Neural cell (in vitro differentiated cells): Measurements from ENCODE around the gene AGPAT2. TPM values are rescaled to one million over a fixed set of nuclear protein-coding genes. Genes with fewer than 3 reads are reported as not detected.

Source experiments
- H2AFZ ChIP-seq: fragments of 200-600, 300-800 bp; sonication (generic), shearing (Covaris generic); 2 replicates; pipeline ENCODE4 v1.6.0; 2014; ENCODE audit warnings: low read depth, mild to moderate bottlenecking, antibody characterized with exemption, low read length, moderate library complexity
- H3F3A ChIP-seq: fragments of 200-600 bp; shearing (Covaris generic); 2 replicates; pipeline ENCODE4 v1.6.1; 2016; ENCODE audit warnings: mild to moderate bottlenecking, moderate library complexity, mixed read lengths, antibody characterized with exemption, low read length; ENCODE audit not compliant: insufficient read depth, poor library complexity, severe bottlenecking
- H3K27ac ChIP-seq: fragments of 200-600, 300-800 bp; sonication (generic), shearing (Covaris generic); 2 replicates; pipeline ENCODE4 v1.5.1; 2014; ENCODE audit warnings: mild to moderate bottlenecking, low read length, moderate library complexity
- H3K27me3 ChIP-seq: fragments of 300-800, 200-600 bp; sonication (generic), shearing (Covaris generic); 2 replicates; pipeline ENCODE4 v1.6.0; 2014; ENCODE audit warnings: mild to moderate bottlenecking, low read depth, low read length, moderate library complexity; ENCODE audit not compliant: insufficient read depth
- H3K36me3 ChIP-seq: fragments of 300-800, 200-600 bp; sonication (generic), shearing (Covaris generic); 2 replicates; pipeline ENCODE4 v1.5.1; 2014; ENCODE audit warnings: mild to moderate bottlenecking, antibody characterized with exemption, low read length, moderate library complexity; ENCODE audit not compliant: insufficient read depth
- H3K4me2 ChIP-seq: fragments of 300-800, 200-600 bp; sonication (generic), shearing (Covaris generic); 2 replicates; pipeline ENCODE4 v1.6.0; 2014; ENCODE audit warnings: mild to moderate bottlenecking, low read length
- H3K4me3 ChIP-seq: fragments of 300-800, 200-600 bp; sonication (generic), shearing (Covaris generic); 2 replicates; pipeline ENCODE4 v1.5.1; 2014; ENCODE audit warnings: mild to moderate bottlenecking, low read length, moderate library complexity
- H3K79me2 ChIP-seq: fragments of 200-600 bp; shearing (Covaris generic); replicated peaks from 2 replicates; pipeline ENCODE4 v1.6.0; 2014; ENCODE audit warnings: mild to moderate bottlenecking, low read length, moderate library complexity; ENCODE audit not compliant: insufficient read depth
- H3K9ac ChIP-seq: fragments of 300-800, 200-600 bp; sonication (generic), shearing (Covaris generic); 2 replicates; pipeline ENCODE4 v1.6.1; 2016; ENCODE audit warnings: mild to moderate bottlenecking, low read length, mixed read lengths
- H3K9me2 ChIP-seq: fragments of 200-600 bp; shearing (Covaris generic); 2 replicates; pipeline ENCODE4 v1.6.1; 2016; ENCODE audit warnings: mild to moderate bottlenecking, low read length, mixed read lengths; ENCODE audit not compliant: insufficient read depth
- H3K9me3 ChIP-seq: fragments of 200-600, 300-800 bp; sonication (generic), shearing (Covaris generic); 2 replicates; pipeline ENCODE4 v1.6.1; 2016; ENCODE audit warnings: mild to moderate bottlenecking, mixed run types, low read length, moderate library complexity, mixed read lengths
- H4K20me1 ChIP-seq: fragments of 200-600 bp; shearing (Covaris generic); 2 replicates; pipeline ENCODE4 v1.6.1; 2016; ENCODE audit warnings: mild to moderate bottlenecking, mixed run types; ENCODE audit not compliant: insufficient read depth
- EP300 ChIP-seq: fragments of 450-650 bp; conservative IDR thresholded peaks from 2 replicates; pipeline ENCODE4 v1.6.1; 2014; ENCODE audit warnings: antibody characterized with exemption, mild to moderate bottlenecking, moderate library complexity; ENCODE audit not compliant: poor library complexity, severe bottlenecking
- EZH2 ChIP-seq: fragments of 200-600, 300-800 bp; shearing (Covaris generic), sonication (generic); IDR thresholded peaks from 2 replicates; pipeline ENCODE4 v1.6.1; 2014; ENCODE audit warnings: antibody characterized with exemption, low read length, borderline replicate concordance, mild to moderate bottlenecking; ENCODE audit not compliant: insufficient read depth, poor library complexity, severe bottlenecking
- MXI1 ChIP-seq: fragments of 450-650 bp; conservative IDR thresholded peaks from 2 replicates; pipeline ENCODE4 v1.6.1; 2014; ENCODE audit warnings: antibody characterized with exemption, mild to moderate bottlenecking; ENCODE audit not compliant: poor library complexity, severe bottlenecking
- POLR2AphosphoS5 ChIP-seq: IDR thresholded peaks from 2 replicates; pipeline ENCODE4 v1.6.1; 2012
- RAD21 ChIP-seq: fragments of 450-650 bp; conservative IDR thresholded peaks from 2 replicates; pipeline ENCODE4 v1.6.1; 2014; ENCODE audit warnings: antibody characterized with exemption, mild to moderate bottlenecking, moderate library complexity
- SMC3 ChIP-seq: fragments of 450-650 bp; conservative IDR thresholded peaks from 2 replicates; pipeline ENCODE4 v1.6.1; 2014; ENCODE audit warnings: antibody characterized with exemption, mild to moderate bottlenecking, moderate library complexity; ENCODE audit not compliant: poor library complexity
- TAF1 ChIP-seq: IDR thresholded peaks from 2 replicates; pipeline ENCODE4 v1.6.1; 2012; ENCODE audit warnings: low read depth
- polyA plus RNA-seq: library from polyadenylated mRNA; depleted of rRNA; stranded (reverse); fragments of >200 nt; gene quantifications from 2 replicates; pipeline ENCODE4 v1.2.3, GENCODE V29; 2014
- TF ChIP-seq, protein P1 (sequence below): fragments of 450-650 bp; IDR thresholded peaks from 2 replicates; pipeline ENCODE4 v1.5.1; 2014; ENCODE audit warnings: antibody characterized with exemption, mild to moderate bottlenecking, moderate library complexity; ENCODE audit not compliant: poor library complexity, severe bottlenecking
- TF ChIP-seq, protein P2 (sequence below): IDR thresholded peaks from 2 replicates; pipeline ENCODE4 v1.6.1; 2012; ENCODE audit warnings: borderline replicate concordance

Gene AGPAT2
- polyA plus RNA-seq, 1 donor from 2014 or later, result 1.3 TPM

DNA sequence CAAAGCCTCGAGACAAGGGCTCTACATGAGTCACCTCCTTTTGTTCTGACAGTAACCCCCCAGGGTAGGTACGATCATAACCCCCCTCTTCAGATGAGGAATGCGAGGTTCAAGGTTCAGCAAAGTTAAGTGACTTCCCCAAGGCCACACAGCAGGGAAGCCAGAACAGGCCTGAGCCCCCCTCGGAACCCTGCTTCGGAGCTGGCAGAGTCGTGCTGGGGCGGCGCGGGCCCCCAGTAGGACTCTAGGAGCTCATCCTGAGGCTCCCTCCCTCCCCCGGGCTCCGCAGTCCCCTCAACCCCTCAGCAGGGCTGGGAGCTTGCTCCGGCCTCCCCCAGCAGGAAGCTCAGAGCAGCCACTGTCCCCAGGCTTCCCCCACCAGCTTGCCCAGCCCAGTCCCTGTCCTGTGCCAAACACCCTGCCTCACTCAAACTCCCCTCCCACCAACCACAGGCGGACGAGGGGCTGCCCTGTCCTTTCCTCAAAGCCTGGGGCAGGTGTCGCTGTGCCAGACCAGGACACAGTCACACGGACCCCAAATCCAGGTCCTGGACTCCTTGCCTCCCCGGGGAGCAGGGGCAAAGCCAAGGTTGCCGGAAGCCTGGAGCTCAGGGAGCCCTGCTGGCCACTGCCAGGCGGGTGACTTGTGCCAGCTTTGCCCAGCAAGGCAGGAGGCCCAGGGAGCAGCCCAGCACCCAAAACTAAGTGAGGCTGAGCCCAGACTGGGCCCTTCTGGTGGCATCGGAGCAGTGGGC is 5.1 kb downstream of the AGPAT2 start:
- Histone ChIP-seq H2AFZ (no peak overlapping the region), H3K79me2 (no peaks in the 10 kb centered on the region), H3K36me3 (no peaks in the 10 kb centered on the region), H3K9ac (no peak overlapping the region), H3K4me2 (no peak overlapping the region), H3K4me3 (no peak overlapping the region), H3K27ac (no peak overlapping the region), H3K9me2 (no peaks in the 10 kb centered on the region), H4K20me1 (no peaks in the 10 kb centered on the region), H3K27me3 (peaks cover 22% of the 10 kb centered on the region), H3K9me3 (no peaks in the 10 kb centered on the region), H3F3A (no peaks in the 10 kb centered on the region)
- TF ChIP-seq EP300 (no peak), SMC3 (no peak), EZH2 (no peak), RAD21 (no peak), POLR2AphosphoS5 (no peak), TAF1 (no peak), MXI1 (no peak)
- TF ChIP-seq, protein P1, sequence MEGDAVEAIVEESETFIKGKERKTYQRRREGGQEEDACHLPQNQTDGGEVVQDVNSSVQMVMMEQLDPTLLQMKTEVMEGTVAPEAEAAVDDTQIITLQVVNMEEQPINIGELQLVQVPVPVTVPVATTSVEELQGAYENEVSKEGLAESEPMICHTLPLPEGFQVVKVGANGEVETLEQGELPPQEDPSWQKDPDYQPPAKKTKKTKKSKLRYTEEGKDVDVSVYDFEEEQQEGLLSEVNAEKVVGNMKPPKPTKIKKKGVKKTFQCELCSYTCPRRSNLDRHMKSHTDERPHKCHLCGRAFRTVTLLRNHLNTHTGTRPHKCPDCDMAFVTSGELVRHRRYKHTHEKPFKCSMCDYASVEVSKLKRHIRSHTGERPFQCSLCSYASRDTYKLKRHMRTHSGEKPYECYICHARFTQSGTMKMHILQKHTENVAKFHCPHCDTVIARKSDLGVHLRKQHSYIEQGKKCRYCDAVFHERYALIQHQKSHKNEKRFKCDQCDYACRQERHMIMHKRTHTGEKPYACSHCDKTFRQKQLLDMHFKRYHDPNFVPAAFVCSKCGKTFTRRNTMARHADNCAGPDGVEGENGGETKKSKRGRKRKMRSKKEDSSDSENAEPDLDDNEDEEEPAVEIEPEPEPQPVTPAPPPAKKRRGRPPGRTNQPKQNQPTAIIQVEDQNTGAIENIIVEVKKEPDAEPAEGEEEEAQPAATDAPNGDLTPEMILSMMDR, result no peak
- TF ChIP-seq, protein P2, sequence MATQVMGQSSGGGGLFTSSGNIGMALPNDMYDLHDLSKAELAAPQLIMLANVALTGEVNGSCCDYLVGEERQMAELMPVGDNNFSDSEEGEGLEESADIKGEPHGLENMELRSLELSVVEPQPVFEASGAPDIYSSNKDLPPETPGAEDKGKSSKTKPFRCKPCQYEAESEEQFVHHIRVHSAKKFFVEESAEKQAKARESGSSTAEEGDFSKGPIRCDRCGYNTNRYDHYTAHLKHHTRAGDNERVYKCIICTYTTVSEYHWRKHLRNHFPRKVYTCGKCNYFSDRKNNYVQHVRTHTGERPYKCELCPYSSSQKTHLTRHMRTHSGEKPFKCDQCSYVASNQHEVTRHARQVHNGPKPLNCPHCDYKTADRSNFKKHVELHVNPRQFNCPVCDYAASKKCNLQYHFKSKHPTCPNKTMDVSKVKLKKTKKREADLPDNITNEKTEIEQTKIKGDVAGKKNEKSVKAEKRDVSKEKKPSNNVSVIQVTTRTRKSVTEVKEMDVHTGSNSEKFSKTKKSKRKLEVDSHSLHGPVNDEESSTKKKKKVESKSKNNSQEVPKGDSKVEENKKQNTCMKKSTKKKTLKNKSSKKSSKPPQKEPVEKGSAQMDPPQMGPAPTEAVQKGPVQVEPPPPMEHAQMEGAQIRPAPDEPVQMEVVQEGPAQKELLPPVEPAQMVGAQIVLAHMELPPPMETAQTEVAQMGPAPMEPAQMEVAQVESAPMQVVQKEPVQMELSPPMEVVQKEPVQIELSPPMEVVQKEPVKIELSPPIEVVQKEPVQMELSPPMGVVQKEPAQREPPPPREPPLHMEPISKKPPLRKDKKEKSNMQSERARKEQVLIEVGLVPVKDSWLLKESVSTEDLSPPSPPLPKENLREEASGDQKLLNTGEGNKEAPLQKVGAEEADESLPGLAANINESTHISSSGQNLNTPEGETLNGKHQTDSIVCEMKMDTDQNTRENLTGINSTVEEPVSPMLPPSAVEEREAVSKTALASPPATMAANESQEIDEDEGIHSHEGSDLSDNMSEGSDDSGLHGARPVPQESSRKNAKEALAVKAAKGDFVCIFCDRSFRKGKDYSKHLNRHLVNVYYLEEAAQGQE, result no peak

DNA sequence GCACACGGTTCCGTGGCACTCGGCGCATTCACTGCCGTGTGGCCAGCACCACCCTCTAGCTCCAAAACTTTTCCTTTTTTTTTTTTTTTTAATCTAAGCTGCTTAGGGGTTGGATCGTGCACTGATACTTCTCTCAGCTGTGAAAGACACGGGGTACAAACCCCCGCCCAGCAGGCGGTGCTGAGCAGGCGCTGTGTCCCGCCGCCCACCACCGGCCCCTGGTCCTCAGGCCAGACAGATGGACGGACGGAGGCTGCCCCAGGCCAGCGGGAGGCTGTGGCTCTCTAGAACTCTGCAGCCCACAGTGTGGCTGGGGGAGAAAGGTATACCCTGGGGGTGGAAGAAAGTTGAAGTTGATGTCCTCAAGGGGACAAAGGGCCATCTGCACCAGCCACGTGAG is 6.2 kb downstream of the AGPAT2 start:
- Histone ChIP-seq H3K9me3 (no peaks in the 10 kb centered on the region), H3K4me3 (no peak overlapping the region), H3K4me2 (no peak overlapping the region), H3K9ac (no peak overlapping the region), H3K9me2 (no peaks in the 10 kb centered on the region), H3K36me3 (no peaks in the 10 kb centered on the region), H3K79me2 (no peaks in the 10 kb centered on the region), H3K27me3 (peaks cover 11% of the 10 kb centered on the region), H2AFZ (no peak overlapping the region), H3F3A (no peaks in the 10 kb centered on the region), H3K27ac (no peak overlapping the region), H4K20me1 (no peaks in the 10 kb centered on the region)
- TF ChIP-seq EP300 (no peak), EZH2 (no peak), MXI1 (no peak)
- TF ChIP-seq, protein P2, result no peak
